ENCODE measurements around the gene TCP11.
A peak's percentile ranks its signal among the peaks of the same experiment; 100 is the strongest.
"Not testable (repeated sequence)": the region's sequence is repeated elsewhere in the genome, so short reads cannot be mapped to it uniquely, and the experiment has no call there.

Gene TCP11

DNA sequence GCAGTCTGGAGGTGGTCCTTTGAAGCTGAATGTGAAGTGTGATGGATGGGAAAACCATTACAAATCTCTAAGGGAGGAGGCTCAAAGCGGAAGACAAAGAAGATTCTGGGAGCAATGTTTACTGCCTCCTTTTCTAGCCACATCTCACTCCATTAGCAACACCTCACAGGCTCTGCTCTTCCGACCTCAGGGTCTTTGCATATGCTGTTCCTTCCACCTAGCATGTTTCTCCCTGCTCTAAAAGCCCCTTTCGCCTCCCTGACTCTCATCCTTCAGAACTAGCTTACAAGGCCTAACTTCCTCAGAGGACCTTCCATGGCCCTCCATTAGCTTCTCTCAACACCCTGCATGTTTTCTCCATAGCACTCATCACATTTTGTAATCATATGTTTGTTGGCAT is 4.6 kb upstream of the TCP11 start:
- DNase-seq: no peak

DNA sequence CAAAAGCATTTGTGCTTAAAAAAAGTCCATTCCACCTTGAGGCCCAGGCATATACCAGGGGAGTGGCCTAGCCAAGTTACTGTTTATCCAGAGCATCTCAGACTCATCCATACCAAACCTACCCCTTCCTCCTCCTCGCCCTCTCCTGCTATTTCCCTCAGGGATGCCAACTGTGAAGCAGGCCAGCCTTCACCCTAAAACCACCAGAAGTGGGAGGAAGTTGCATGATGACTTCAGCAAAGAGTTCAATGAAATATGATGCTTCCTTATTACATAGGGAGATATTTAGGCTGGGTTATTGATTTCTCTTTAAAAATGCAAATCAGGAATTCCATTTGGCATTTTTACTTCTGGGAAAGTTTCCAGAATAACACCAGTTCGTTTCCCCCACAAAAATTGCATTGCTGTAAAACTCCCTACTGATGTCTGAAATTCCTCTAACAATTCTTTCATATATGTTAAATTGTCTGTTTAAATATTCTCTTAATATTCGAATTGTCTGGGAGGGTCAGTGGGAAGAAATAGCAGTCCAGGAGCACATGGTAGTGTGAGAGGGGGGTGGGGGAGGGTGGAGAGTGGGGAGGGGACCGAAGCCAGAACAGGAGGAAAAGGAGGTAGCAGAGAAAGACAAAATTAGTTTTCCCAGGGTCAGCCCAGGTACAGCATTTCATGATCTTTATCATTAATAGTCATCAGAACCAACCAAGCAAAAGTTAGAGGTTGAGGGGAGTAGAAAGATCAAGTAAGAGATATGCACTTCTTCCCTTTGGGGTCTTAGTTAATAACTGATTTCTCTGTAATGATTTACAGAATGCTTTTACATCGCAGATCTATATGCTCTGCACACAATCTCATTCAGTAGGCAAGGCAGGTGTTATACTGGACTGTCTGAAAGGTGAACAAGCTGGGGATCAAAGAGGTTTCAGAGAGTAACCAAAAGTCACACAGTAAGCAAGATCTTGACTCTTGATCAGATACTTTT is 1.7 kb upstream of the TCP11 start:
- DNase-seq: no peak

DNA sequence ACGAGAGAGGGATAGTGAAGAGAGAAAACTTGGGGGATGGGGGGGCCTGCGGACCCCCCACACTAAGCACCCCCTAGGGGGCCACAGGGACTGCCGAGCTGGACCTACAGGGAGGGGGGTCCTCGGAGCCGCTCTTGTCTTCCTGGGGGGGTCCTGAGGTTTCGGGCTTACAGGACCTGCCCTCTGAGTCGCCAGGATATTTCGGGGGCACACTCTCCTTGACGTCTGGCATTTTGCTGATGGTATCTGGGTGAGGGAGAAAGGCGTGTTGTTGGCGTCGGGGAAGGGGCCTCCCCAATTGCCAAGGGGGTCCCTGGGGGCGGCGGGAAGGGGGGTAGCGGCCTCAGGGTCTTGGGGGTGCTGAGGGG is 516 bp downstream of the TCP11 start:
- DNase-seq: no peak

DNA sequence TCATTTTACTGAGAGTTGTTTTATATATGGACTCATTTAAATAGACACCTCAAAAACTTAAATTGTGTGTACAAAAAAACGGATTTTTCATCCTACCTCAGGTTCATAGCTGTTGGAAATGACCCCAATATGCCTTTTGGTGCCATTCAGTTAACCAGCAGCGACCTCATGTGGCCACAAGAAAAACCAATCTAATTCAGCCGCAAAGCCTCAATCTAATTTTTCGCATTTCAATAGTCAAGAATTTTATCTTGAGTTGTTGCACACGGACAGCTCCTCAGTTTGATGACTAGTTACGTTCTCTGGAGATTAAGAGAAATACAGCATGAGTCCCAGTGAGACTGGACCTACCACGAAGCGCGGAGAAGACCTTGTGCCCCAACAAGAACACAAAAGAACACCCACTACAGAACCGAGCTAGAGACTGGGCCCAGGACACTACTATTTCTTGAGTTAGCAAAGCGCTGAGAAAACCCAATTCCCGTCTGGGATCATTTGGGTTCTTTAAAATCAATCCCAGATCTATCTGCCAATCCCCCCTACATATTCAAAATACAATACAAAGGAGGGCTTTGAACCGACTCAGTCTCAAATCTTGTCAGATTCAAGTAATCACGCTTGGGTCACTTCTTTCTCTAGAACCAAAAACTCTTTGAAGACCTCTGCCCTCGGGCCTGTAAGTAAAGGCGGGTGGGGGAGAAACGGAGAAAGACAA is 1.1 kb downstream of the TCP11 start:
- peak; percentile 9 for DNase-seq

DNA sequence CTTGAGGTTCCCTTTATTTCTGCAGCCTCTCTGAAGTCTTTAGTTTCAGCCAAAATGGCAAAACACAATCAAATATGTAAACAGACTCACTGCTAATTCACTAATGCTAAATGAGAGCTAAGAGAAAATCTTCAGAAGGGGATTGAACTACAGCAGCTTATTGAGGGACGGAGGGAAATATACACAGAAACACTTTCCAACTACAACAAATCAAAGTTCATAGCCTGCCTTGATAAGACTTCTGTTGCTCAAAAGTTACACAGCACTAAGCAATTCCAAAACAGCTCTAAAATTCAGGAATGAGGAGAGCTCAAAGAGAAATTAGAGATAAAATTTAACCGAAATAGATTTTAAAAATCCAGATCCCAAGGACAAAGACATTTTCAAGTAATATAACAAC is 1.7 kb downstream of the TCP11 start:
- DNase-seq: no peak

DNA sequence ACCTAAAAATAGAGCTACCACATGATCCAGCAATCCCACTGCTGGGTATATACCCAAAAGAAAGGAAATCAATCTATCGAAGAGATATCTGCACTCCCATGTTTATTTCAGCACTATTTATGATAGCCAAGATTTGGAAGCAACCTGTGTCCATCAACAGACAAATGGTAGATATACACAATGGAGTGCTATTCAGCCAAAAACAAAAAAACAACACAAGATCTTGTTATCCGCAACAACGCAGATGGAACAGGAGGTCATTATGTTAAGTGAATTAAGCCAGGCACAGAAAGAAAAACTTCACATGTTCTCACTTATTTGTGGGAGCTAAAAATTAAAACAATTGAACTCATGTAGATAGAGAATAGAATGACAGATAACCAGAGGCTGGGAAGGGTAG is 2.9 kb downstream of the TCP11 start:
- not testable (repeated sequence) for DNase-seq

DNA sequence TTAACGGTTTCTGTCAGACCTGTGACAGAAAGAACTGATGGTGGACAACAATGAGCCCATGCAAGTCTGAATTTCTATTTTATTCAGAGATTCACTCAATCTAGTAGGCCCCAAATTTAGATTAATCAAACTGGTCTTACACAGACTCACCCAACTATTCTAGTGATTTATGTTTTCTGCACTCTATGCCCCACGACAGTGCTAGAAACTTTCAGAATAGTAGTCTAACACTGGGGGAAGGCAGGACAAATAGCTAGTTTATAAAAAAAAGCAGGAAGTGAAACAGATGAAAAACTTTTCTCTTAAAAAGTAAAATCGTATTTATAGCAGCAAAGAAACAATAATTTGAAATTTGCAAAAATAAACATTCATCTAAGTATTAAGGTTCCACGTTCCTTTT is 5.0 kb downstream of the TCP11 start:
- no peak for DNase-seq

DNA sequence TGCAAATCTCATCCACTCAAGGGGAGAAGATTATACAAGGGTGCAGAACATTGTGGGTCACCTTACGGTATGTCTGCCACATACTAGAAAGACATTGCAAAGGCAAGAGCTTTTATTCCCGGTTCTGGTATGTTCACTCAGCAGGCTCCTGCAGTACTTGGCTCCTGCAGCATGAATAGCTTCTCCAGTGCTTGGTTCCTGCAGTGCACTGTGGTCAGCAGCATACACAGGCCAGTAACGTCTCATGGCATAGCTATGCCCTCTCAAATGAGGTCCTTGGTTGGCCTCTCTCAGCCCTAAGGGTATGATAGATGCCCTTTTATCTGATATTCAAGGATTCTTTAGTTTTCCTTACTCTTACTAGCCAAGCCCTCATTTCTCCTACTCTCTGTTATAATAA is 12.6 kb downstream of the TCP11 start:
- DNase-seq: no peak

DNA sequence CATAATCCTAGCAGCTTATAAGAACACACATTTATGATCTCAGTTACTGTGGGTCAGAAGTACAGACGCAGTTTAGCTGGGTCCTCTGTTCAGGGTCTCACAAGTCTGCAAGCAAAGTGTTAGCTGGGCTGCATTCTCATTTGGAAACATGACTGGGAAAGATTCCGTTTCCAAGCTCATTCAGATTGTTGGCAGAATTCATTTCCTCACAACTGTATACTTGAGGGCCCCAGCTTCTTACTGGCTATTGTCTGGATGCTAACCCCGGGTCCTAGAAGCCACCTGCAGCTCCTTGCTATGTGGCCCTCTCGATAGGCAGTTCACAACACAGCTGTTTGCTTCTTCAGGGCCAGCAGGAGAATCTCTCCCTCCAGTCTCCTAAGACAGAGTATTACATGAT is 13.1 kb downstream of the TCP11 start:
- no peak for DNase-seq

DNA sequence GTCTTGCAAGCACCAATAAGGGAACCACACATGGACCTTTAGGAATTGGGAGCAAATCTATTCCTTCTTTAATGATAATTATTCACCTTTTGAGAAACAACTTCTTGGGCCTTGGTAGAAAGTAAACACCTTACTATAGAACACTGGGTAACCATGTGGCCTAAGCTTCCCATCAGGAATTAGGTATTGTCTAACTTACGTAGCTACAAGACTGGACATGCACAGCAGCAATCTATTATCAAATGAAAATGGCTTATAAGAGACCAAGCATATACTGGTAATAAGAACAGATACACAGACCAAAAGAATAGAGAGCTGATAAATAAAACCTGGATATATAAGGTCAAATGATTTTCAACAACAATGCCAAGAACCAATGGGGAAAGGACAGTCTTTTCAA is 16.8 kb downstream of the TCP11 start:
- DNase-seq: no peak

DNA sequence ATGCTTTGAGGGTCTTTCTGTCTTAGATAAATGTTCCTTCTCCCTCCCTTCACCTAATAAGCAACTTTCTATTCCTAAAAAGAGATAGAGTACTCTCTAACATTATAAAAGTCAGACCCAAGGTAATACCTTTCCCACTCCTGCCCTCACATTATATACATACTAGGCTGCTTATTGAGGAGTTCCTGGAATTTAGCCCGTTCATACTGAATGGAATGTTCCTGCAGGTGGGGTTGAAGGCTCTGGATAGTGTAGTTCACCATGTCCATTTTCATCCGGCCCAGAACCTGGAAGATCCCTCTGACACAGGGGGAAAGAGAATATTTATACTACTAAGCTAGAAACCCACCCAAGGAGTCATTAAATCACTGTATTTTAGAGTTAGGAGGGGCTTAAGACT is 20.4 kb downstream of the TCP11 start:
- no peak for DNase-seq

DNA sequence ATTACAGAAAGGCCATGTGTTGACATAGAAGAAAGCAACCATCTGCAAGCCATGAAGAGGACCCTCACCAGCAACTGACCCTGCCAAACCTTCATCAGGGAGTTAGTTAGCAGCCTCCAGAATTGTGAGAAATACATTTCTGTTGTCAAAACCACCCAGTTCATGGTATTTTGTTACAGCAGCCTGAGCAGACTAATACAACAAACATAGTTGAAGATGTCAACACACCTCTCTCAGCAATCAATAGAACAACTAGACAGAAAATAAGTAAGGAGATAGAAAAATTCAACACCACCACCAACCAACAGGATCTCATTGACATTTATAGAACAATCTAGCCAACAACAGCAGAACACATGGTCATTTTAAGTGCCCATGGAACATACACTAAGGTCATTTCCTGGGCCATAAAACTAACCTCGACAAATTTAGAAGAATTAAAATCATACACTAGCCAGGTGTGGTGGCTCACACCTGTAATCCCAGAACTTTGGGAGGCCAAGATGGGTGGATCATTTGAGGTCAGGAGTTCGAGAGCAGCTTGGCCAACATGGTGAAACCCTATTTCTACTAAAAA is 32.7 kb downstream of the TCP11 start:
- no peak for DNase-seq

DNA sequence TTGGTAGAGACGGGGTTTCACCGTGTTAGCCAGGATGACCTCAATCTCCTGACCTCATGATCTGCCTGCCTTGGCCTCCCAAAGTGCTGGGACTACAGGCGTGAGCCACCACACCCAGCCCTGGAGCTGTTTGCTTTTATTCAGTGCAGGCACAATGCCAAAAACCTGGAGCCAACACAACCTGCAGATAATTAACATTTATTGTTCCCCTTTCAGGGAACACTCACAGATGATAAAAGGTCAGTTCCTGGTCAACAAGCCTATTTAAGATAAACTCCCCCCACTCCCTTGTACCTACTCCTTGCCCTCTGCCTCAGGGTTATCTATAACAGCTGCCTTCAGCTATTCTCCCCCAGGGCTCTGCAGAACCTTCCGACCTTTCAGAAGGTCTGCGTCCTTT is 33.4 kb downstream of the TCP11 start:
- DNase-seq: not testable (repeated sequence)

DNA sequence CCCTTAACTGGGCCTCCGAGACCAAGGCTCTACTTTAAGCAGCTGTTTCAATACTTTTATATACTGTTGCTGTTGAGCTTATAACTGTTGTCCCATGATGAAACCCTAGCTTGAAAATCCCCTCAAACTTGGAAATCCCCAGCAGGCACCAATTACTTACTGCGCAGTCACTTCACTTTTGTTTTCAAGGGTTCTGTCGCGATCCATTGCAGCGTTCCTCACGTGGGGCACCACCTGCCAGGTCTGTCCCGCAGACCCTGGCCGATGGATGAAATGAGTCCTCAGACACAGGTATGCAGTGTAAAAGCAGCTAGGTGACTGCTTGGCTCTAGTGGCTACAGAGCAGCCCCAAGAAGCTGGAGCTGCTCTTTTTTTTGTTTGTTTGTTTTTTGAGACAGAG is 33.9 kb downstream of the TCP11 start:
- DNase-seq: not testable (repeated sequence)

DNA sequence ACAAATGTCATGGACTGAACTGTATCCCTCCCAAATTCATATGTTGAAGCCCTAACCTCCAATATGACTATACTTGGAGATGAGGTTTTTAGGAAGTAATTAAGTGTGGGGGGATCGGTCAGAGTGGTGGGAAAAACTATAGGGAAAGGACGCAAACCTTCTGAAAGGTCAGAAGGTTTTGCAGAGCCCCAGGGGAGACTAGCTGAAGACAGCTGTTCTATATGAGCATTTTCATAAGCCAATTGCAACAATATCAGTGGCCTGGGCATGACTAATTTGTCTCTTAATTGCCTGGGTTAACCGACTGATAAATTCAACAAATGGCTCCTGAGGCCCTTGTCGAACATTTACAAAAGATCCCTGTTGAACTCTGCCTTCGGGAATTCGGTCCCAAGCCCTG is 35.1 kb downstream of the TCP11 start:
- DNase-seq: not testable (repeated sequence)

DNA sequence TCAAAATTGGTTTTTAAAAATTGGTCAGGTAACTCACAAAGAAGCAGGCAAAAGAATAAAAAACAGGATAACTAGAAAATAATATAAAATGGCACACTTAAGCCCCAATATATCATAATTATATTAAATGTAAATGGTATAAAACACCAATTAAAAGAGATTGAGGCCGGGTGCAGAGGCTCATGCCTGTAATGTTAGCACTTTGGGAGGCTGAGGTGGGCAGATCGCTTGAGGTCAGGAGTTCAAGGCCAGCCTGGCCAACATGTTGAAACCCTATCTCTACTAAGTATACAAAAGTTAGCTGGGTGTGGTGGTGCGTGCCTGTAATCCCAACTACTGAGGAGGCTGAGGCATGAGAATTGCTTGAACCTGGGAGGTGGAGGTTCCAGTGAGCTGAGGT is 36.1 kb downstream of the TCP11 start:
- no peak for DNase-seq

DNA sequence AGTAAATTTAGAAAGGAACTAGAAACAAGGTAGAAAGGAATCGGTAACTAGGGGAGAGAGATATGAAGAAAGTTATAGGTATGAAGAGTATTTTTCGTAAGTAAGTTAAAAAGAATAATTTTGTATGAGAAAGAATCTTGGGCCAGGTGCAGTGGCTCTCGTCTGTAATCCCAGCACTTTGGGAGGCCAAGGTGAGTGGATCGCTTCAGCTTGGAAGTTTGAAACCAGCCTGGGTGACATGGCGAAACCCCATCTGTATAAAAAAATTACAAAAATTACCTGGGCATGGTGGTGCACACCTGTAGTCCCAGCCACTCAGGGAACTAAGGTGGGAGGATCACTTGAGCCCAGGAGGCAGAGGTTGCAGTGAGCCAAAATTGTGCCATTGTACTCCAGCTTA is 42.0 kb downstream of the TCP11 start:
- DNase-seq: no peak

DNA sequence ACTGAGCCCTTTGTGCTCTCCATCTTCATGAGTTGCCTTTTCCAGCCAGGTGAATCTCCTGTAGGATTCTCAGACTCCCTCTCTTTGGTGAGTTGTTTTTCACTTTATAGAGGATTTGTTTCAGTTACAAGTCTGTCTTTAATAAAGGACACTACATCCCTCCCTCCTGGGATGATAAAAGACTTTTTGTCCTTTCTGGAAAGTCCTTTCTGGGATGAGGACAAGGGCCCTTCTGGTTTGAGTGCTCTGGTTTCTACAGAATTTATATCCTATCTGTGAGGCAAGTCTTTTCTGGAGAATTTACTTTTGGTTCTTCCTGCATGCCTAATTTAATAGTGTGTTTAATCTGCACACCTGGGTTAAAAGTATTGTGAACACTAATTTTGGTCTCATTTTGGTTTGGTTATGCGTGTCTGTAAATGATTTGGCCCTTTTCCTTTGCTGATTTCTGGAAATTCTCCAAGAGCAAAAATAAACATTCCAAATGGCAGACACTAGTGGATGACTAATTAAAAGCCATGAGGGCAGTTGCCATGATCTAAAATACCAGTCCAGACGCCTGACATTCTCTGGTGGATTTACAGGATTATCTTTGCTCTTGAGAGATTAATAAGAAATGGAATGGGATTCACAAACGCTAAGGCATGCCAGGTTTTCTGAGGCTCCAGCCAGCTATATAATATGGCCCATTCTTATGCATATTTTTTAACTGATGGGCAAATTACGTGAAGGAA is 44.8 kb downstream of the TCP11 start:
- no peak for DNase-seq

DNA sequence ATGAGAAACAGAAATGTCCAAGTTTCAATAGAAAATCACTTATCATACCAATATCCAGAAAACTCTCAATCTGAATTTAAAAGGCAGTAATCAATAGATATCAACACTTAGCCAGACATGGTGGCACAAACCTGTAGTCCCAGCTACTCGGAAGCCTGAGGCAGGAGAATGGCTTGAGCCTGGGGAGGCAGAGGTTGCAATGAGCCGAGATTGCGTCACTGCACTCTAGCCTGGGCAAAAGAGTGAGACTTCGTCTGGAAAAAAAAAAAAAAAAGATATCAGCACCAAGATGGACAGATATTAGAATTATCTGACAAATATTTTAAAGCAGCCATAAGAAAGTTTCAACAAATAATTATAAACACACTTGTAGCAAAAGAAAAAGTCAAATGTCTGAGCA is 47.0 kb downstream of the TCP11 start:
- no peak for DNase-seq

DNA sequence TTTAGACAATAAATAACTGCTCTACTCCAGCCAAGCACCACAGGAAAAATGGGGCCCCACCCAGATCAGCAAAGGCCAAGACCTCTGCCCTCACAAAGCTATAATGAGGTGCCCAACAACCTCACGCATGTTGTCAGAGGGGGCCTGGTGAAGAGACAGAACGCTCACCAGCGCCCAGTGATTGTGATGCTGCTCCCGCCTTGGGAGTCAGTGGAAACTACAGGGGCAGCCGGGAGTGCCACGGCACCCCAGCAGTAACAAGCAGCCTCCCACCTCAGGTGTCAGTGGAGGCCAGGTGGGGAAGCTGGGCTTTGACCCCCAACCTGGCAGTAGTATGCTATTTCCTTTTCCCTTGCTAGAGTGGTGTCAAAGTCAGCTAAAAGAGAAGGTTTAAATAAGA is 47.4 kb downstream of the TCP11 start:
- DNase-seq: no peak

DNA sequence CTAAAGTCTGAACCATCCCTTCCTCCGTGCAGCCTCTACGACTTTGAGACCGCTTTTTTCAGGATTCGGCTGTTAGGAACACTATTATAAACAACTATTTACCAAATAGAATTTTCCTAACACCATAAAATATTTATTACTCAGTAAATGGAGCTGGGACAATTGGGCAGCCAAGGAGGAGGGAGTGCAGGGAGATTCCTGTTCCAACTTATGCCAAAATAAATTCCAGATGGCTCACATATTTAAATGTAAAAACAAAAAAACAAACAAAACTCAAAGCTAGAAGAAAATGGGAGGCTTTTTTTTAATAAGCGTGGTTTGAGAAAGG is 48.1 kb downstream of the TCP11 start:
- DNase-seq: no peak

DNA sequence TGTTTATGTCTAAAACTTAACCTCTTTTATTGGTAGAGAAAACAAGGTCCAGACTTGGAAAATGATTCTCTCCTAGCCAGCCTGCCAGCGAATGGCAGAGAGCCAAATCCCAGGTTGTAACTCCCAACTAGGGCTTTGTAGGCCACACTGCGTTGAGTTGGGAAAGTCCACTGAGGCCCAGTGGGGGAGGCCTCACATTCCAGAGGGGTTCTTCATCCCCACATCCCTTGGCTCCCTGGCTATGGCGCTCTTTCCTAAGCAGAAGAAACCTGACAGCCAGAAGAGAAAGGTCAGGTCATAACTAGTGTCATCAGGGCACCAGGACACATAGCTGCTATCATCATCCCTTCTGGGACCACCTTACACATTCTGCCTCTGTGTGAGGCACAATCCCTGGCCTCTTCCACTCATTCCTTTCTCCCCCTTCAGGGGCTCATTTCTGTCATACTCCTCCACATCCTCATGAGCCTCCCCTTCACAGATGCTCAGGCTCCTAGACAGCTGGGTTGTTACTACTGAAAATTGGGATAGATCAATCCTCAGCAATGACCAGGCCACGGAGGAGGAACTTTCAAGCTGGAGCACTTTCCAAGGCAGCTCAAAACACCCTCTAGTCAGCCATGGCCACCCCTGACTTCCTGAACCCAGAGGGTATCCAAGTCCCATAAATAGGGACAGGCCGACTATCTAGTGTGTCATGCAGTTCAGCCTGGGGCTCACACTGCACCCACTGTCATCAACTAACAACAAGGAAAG is 48.6 kb downstream of the TCP11 start:
- DNase-seq: no peak

Measured in effector CD8-positive, alpha-beta T cell (primary cell).